Loucy (cell line): ENCODE data around the gene RIMBP2.

Source experiments
- H2AFZ ChIP-seq: fragments of 200-600 bp; sonication (generic); 2 replicates; pipeline ENCODE4 v1.6.0; 2016; ENCODE audit warnings: antibody characterized with exemption, mild to moderate bottlenecking, low read length, moderate library complexity
- H3F3A ChIP-seq: fragments of 200-600 bp; 2 replicates; pipeline ENCODE4 v1.6.0; 2016; ENCODE audit warnings: antibody characterized with exemption, low read depth, mild to moderate bottlenecking
- H3K27me3 ChIP-seq: fragments of 200-600 bp; sonication (generic); 2 replicates; pipeline ENCODE4 v1.6.1; 2014; ENCODE audit warnings: low read length, mild to moderate bottlenecking; ENCODE audit not compliant: insufficient read depth, poor library complexity, severe bottlenecking
- H3K36me3 ChIP-seq: fragments of 200-600 bp; sonication (generic); 2 replicates; pipeline ENCODE4 v1.6.1; 2016; ENCODE audit warnings: low read length; ENCODE audit not compliant: insufficient read depth
- H3K4me1 ChIP-seq: fragments of 200-600 bp; sonication (generic); 2 replicates; pipeline ENCODE4 v1.5.1; 2014; ENCODE audit warnings: low read length, mild to moderate bottlenecking; ENCODE audit not compliant: insufficient read depth, poor library complexity, severe bottlenecking
- H3K4me2 ChIP-seq: fragments of 200-600 bp; sonication (generic); 2 replicates; pipeline ENCODE4 v1.6.0; 2014; ENCODE audit warnings: antibody characterized with exemption, low read length, low read depth, mild to moderate bottlenecking; ENCODE audit not compliant: poor library complexity, severe bottlenecking
- H3K4me3 ChIP-seq: fragments of 200-600 bp; sonication (generic); 2 replicates; pipeline ENCODE4 v1.5.1; 2014; ENCODE audit warnings: low read length, mild to moderate bottlenecking, mixed read lengths; ENCODE audit not compliant: poor library complexity, severe bottlenecking
- H3K79me2 ChIP-seq: fragments of 200-600 bp; sonication (generic); 2 replicates; pipeline ENCODE4 v1.6.1; 2014; ENCODE audit warnings: low read length; ENCODE audit not compliant: insufficient read depth
- H3K9ac ChIP-seq: fragments of 200-600 bp; sonication (generic); 2 replicates; pipeline ENCODE4 v1.6.0; 2014; ENCODE audit warnings: mild to moderate bottlenecking, low read depth, low read length, moderate library complexity; ENCODE audit not compliant: poor library complexity, severe bottlenecking
- H3K9me2 ChIP-seq: fragments of 200-600 bp; sonication (generic); replicated peaks from 2 replicates; pipeline ENCODE4 v1.6.1; 2016; ENCODE audit warnings: low read depth, low read length, mixed read lengths
- H3K9me3 ChIP-seq: fragments of 200-600 bp; sonication (generic); 2 replicates; pipeline ENCODE4 v1.6.1; 2014; ENCODE audit warnings: mild to moderate bottlenecking, antibody characterized with exemption, low read length, low read depth; ENCODE audit not compliant: insufficient read depth
- H4K20me1 ChIP-seq: fragments of 200-600 bp; sonication (generic); 2 replicates; pipeline ENCODE4 v1.6.0; 2014; ENCODE audit warnings: antibody characterized with exemption, low read length, mild to moderate bottlenecking; ENCODE audit not compliant: insufficient read depth, poor library complexity, severe bottlenecking
- EZH2phosphoT487 ChIP-seq: fragments of 200-600 bp; IDR thresholded peaks from 2 replicates; pipeline ENCODE4 v1.6.1; 2018; ENCODE audit warnings: antibody characterized with exemption, mild to moderate bottlenecking, moderate library complexity, borderline replicate concordance
- TF ChIP-seq, protein P1 (sequence below): fragments of 200-600 bp; sonication (generic); conservative IDR thresholded peaks from 2 replicates; pipeline ENCODE4 v1.5.1; 2014; ENCODE audit warnings: mild to moderate bottlenecking, antibody characterized with exemption, low read length

RIMBP2 gene

DNA sequence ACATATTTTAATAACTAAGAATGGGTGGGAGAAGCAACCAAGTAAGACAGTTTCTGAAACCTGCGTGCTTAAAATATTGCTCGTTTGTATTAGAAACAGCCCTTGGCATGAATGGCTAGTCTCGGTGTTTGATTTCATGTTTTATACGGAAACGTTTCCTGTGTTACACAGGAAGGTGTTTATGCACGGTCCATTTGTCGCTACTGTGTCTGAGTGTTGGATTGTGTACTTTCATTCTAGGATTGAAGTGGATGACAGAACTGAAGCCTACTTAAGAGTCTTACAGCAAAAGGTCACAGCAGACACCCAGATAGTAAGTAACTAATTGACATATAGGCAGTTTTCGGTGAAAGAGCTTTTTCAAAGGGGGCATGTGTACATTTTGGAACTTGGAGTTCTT, 358.9 kb downstream of the RIMBP2 start:
- no peak overlapping the region for H3K4me2 ChIP-seq
- H3K9me2 ChIP-seq: no peaks in the 10 kb centered on the region
- H3F3A ChIP-seq: no peaks in the 10 kb centered on the region
- H3K4me3 ChIP-seq: no peak overlapping the region
- H4K20me1 ChIP-seq: no peaks in the 10 kb centered on the region
- H3K36me3 ChIP-seq: no peaks in the 10 kb centered on the region
- no peak overlapping the region for H3K9ac ChIP-seq
- no peaks in the 10 kb centered on the region for H3K79me2 ChIP-seq
- no peak overlapping the region for H2AFZ ChIP-seq
- TF ChIP-seq, protein P1, sequence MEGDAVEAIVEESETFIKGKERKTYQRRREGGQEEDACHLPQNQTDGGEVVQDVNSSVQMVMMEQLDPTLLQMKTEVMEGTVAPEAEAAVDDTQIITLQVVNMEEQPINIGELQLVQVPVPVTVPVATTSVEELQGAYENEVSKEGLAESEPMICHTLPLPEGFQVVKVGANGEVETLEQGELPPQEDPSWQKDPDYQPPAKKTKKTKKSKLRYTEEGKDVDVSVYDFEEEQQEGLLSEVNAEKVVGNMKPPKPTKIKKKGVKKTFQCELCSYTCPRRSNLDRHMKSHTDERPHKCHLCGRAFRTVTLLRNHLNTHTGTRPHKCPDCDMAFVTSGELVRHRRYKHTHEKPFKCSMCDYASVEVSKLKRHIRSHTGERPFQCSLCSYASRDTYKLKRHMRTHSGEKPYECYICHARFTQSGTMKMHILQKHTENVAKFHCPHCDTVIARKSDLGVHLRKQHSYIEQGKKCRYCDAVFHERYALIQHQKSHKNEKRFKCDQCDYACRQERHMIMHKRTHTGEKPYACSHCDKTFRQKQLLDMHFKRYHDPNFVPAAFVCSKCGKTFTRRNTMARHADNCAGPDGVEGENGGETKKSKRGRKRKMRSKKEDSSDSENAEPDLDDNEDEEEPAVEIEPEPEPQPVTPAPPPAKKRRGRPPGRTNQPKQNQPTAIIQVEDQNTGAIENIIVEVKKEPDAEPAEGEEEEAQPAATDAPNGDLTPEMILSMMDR: no peak
- TF ChIP-seq EZH2phosphoT487: no peak
- no peaks in the 10 kb centered on the region for H3K4me1 ChIP-seq
- H3K27me3 ChIP-seq: no peaks in the 10 kb centered on the region
- H3K9me3 ChIP-seq: no peaks in the 10 kb centered on the region

DNA sequence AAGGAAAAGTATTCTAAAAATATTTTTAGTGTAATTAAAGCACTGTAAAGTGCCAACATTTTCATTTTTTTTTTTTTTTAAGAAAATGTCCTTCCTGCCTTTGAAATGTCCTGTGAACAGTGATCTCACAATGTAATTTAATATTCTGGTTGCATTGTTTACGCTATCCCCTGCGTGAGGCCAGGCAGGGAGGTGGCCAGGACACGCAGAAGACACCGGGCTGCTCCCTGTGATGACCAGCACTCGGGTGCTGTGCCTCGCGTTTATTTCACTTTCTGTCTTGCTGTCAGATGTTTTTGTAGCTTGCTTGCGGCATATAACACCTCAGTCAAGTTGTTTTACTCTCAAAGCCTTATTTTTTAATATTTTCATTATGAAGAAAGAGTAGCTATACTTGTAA, 359.9 kb downstream of the RIMBP2 start:
- no peaks in the 10 kb centered on the region for H3K36me3 ChIP-seq
- H2AFZ ChIP-seq: no peak overlapping the region
- no peak overlapping the region for H3K4me2 ChIP-seq
- no peaks in the 10 kb centered on the region for H3K4me1 ChIP-seq
- no peaks in the 10 kb centered on the region for H4K20me1 ChIP-seq
- no peaks in the 10 kb centered on the region for H3K79me2 ChIP-seq
- TF ChIP-seq, protein P1: no peak
- TF ChIP-seq EZH2phosphoT487: no peak
- no peaks in the 10 kb centered on the region for H3F3A ChIP-seq
- no peak overlapping the region for H3K4me3 ChIP-seq
- H3K9me3 ChIP-seq: no peaks in the 10 kb centered on the region
- no peak overlapping the region for H3K9ac ChIP-seq
- H3K9me2 ChIP-seq: no peaks in the 10 kb centered on the region
- H3K27me3 ChIP-seq: no peaks in the 10 kb centered on the region

DNA sequence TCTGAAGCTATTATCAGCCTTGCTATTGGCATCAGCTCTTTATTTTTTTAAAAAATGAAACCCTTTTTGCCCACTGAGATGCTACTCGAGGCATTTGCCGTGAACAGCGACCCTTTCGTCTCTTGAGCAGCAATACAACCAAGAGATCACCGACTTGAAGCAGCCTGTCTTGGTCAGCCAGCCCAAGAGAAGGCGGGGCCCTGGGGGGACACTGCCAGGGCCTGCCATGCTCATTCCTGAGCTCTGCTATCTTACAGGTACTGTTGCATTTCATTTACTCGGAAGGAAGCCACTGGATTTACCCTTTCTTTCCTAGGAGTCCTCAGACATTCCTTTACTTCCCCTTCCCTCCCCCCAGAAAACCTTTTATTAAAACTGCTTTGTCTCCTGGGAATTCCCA, 361.7 kb downstream of the RIMBP2 start:
- H3F3A ChIP-seq: no peaks in the 10 kb centered on the region
- no peaks in the 10 kb centered on the region for H3K9me2 ChIP-seq
- no peaks in the 10 kb centered on the region for H3K4me1 ChIP-seq
- no peak overlapping the region for H3K9ac ChIP-seq
- H3K4me3 ChIP-seq: no peak overlapping the region
- no peak overlapping the region for H3K4me2 ChIP-seq
- no peak overlapping the region for H2AFZ ChIP-seq
- H3K36me3 ChIP-seq: no peaks in the 10 kb centered on the region
- TF ChIP-seq, protein P1: no peak
- no peak for TF ChIP-seq EZH2phosphoT487
- H3K9me3 ChIP-seq: no peaks in the 10 kb centered on the region
- no peaks in the 10 kb centered on the region for H4K20me1 ChIP-seq
- H3K27me3 ChIP-seq: no peaks in the 10 kb centered on the region
- no peaks in the 10 kb centered on the region for H3K79me2 ChIP-seq
